Peyer's patch (tissue), 4 donors: ENCODE data around the gene LAS1L. TPM values are rescaled to one million over a fixed set of nuclear protein-coding genes. Genes with fewer than 3 reads are reported as not detected.
"Not testable (repeated sequence)": the region's sequence is repeated elsewhere in the genome, so short reads cannot be mapped to it uniquely, and the experiment has no call there.

Experiments
- DNase-seq, 3 donors: peaks; one replicate each; pipeline ENCODE4 v3.0.0-alpha.2; 2017 to 2019
- H3K27ac ChIP-seq, 4 donors: fragments of 200-600 bp; sonication (generic); one replicate each; pipeline ENCODE4 v1.5.1; 2016 to 2019
- H3K27me3 ChIP-seq, 2 donors: fragments of 200-600 bp; sonication (generic); one replicate each; pipeline ENCODE4 v1.5.1; 2019
- H3K36me3 ChIP-seq, 3 donors: fragments of 200-600 bp; sonication (generic); one replicate each; pipeline ENCODE4 v1.5.1; 2016 to 2019
- H3K4me1 ChIP-seq, 4 donors: fragments of 200-600 bp; sonication (generic); one replicate each; pipeline ENCODE4 v1.5.1; 2016 to 2019
- H3K4me3 ChIP-seq, 4 donors: fragments of 200-600 bp; sonication (generic); 1 replicate in 3 of 4; 2 replicates in 1 of 4; pipeline ENCODE4 v1.5.1; 2016 to 2019; ENCODE audit warnings: mild to moderate bottlenecking in 1 of 4
- H3K9me3 ChIP-seq, 4 donors: fragments of 200-600 bp; sonication (generic); one replicate each; pipeline ENCODE4 v1.5.1; 2016 to 2019; ENCODE audit warnings: mild to moderate bottlenecking in 1 of 4
- POLR2A ChIP-seq, 2 donors: fragments of 450-650 bp; IDR thresholded peaks; one replicate each; pipeline ENCODE4 v1.5.1; 2017; ENCODE audit warnings: antibody characterized with exemption in 2 of 2, mild to moderate bottlenecking in 2 of 2, moderate library complexity in 2 of 2
- total RNA-seq, 4 donors: library from RNA; depleted of rRNA; stranded (reverse); fragments of >200 nt; gene quantifications; one replicate each; pipeline ENCODE4 v1.1.0, GENCODE V29; 2016
- TF ChIP-seq, protein P1 (sequence below), 6 experiments: fragments of 450-650 bp in 4 of 6; fragments of 200-600 bp in 2 of 6; sonication (generic) in 1 of 6; IDR thresholded peaks; one replicate each; pipeline ENCODE4 v1.5.1; 2017 to 2019; ENCODE audit warnings: antibody characterized with exemption in 6 of 6, mild to moderate bottlenecking in 3 of 6, moderate library complexity in 1 of 6

Gene LAS1L
- total RNA-seq, 4 donors from 2014 or later = 10.7 to 47.9 (median 18.7) TPM

- no peak for TF ChIP-seq POLR2A (IDR thresholded peaks at IDR 0.05)
- TF ChIP-seq, protein P1, sequence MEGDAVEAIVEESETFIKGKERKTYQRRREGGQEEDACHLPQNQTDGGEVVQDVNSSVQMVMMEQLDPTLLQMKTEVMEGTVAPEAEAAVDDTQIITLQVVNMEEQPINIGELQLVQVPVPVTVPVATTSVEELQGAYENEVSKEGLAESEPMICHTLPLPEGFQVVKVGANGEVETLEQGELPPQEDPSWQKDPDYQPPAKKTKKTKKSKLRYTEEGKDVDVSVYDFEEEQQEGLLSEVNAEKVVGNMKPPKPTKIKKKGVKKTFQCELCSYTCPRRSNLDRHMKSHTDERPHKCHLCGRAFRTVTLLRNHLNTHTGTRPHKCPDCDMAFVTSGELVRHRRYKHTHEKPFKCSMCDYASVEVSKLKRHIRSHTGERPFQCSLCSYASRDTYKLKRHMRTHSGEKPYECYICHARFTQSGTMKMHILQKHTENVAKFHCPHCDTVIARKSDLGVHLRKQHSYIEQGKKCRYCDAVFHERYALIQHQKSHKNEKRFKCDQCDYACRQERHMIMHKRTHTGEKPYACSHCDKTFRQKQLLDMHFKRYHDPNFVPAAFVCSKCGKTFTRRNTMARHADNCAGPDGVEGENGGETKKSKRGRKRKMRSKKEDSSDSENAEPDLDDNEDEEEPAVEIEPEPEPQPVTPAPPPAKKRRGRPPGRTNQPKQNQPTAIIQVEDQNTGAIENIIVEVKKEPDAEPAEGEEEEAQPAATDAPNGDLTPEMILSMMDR (IDR thresholded peaks at IDR 0.05) = no peak
- no peak for DNase-seq
- Histone ChIP-seq H3K27me3 (no peaks in the 10 kb centered on the region), H3K4me3 (no peak overlapping the region), H3K4me1 (no peaks in the 10 kb centered on the region), H3K9me3 (no peaks in the 10 kb centered on the region), H3K36me3 (no peaks in the 10 kb centered on the region), H3K27ac (no peak overlapping the region)
Measured at GRCh38 chrX:65575022-65575421, 40.4 kb upstream of the LAS1L start.

GRCh38 chrX:65574356-65574755 lies 39.8 kb upstream of the LAS1L start:
- no peaks in the 10 kb centered on the region for H3K27me3 ChIP-seq
- no peak for TF ChIP-seq POLR2A (IDR thresholded peaks at IDR 0.05)
- TF ChIP-seq, protein P1 (IDR thresholded peaks at IDR 0.05) = no peak

DNA sequence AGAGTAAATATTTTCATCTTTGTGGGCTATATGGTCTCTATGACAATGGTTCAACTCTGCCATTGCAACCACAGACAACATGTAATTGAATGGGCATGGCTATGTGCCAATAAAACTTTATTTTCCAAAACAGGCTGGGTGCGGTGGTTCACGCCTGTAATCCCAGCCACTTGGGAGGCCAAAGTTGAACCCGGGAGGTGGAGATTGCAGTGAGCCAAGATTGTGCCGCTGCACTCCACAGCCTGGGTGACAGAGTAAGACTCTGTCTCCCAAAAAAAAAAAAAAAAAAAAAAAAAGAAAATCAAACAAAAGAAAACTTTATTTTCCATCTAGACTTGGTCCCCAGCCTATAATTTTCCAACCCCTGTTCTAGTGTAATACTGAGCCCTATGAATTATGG lies 38.4 kb upstream of the LAS1L start:
- Histone ChIP-seq H3K4me1 (no peaks in the 10 kb centered on the region), H3K4me3 (no peak overlapping the region), H3K9me3 (no peaks in the 10 kb centered on the region), H3K27ac (no peak overlapping the region), H3K36me3 (no peaks in the 10 kb centered on the region), H3K27me3 (no peaks in the 10 kb centered on the region)
- no peak for DNase-seq
- no peak for TF ChIP-seq POLR2A (IDR thresholded peaks at IDR 0.05)
- TF ChIP-seq, protein P1 (IDR thresholded peaks at IDR 0.05) = no peak

More at GRCh38 chrX:65574356-65574755, 39.8 kb upstream of the LAS1L start:
- no peak overlapping the region for H3K4me3 ChIP-seq
- DNase-seq = no peak
- no peaks in the 10 kb centered on the region for H3K4me1 ChIP-seq
- H3K9me3 ChIP-seq = no peaks in the 10 kb centered on the region
- no peak overlapping the region for H3K27ac ChIP-seq
- no peaks in the 10 kb centered on the region for H3K36me3 ChIP-seq

DNA sequence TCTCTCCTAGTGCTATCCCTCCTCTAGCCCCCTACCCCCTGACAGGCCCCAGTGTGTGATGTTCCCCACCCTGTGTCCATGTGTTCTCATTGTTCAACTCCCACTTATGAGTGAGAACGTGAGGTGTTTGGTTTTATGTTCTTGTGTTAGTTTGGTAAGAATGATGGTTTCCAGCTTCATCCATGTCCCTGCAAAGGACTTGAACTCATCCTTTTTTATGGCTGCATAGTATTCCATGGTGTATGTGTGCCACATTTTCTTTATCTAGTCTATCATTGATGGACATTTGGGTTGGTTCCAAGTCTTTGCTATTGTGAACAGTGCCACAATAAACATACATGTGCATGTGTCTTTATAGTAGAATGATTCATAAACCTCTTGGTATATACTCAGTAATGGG lies 28.3 kb upstream of the LAS1L start:
- H3K4me1 ChIP-seq, H3K4me3 ChIP-seq, H3K27me3 ChIP-seq, DNase-seq, H3K9me3 ChIP-seq, H3K36me3 ChIP-seq, H3K27ac ChIP-seq: not testable (repeated sequence)

- Histone ChIP-seq H3K36me3 (no peaks in the 10 kb centered on the region), H3K9me3 (no peaks in the 10 kb centered on the region), H3K4me3 (no peak overlapping the region), H3K27me3 (no peaks in the 10 kb centered on the region), H3K27ac (no peak overlapping the region), H3K4me1 (no peaks in the 10 kb centered on the region)
- TF ChIP-seq POLR2A (IDR thresholded peaks at IDR 0.05) = no peak
- TF ChIP-seq, protein P1 (IDR thresholded peaks at IDR 0.05) = no peak
- no peak for DNase-seq
Measured at GRCh38 chrX:65551489-65552339, 17.1 kb upstream of the LAS1L start.

- TF ChIP-seq POLR2A (IDR thresholded peaks at IDR 0.05) = no peak
- TF ChIP-seq, protein P1 (IDR thresholded peaks at IDR 0.05) = no peak
- no peaks in the 10 kb centered on the region for H3K9me3 ChIP-seq
- H3K36me3 ChIP-seq = no peaks in the 10 kb centered on the region
Measured at GRCh38 chrX:65551086-65551485, 16.5 kb upstream of the LAS1L start.

More at GRCh38 chrX:65551086-65551485, 16.5 kb upstream of the LAS1L start:
- Histone ChIP-seq H3K27ac (no peak overlapping the region), H3K4me1 (no peaks in the 10 kb centered on the region), H3K27me3 (no peaks in the 10 kb centered on the region), H3K4me3 (no peak overlapping the region)
- no peak for DNase-seq
